DND-41 (cell line): ENCODE results near the gene BLZF1.

Experiments
- ATAC-seq: fragments of 200-7000 bp; cut with Tn5 transposase; 3 replicates; pipeline ENCODE4 v1.9.1; 2021; ENCODE audit warnings: low read depth; ENCODE audit not compliant: insufficient read depth
- DNase-seq: peaks from one replicate; pipeline ENCODE4 v3.0.0-alpha.2; 2020
- H2AFZ ChIP-seq: 2 replicates; pipeline ENCODE4 v1.6.0; 2012; ENCODE audit warnings: low read depth, low read length
- H3K27ac ChIP-seq: 2 replicates; pipeline ENCODE4 v1.5.1; 2012; ENCODE audit warnings: low read length, inconsistent platforms
- H3K27me3 ChIP-seq: fragments of 200-600 bp; sonication (generic); 2 replicates; pipeline ENCODE4 v1.6.0; 2012; ENCODE audit warnings: low read length, mild to moderate bottlenecking, inconsistent platforms; ENCODE audit not compliant: insufficient read depth, poor library complexity
- H3K36me3 ChIP-seq: 2 replicates; pipeline ENCODE4 v1.5.1; 2012; ENCODE audit warnings: low read length, inconsistent platforms; ENCODE audit not compliant: insufficient read depth
- H3K4me1 ChIP-seq: 2 replicates; pipeline ENCODE4 v1.5.1; 2012; ENCODE audit warnings: mild to moderate bottlenecking, low read length; ENCODE audit not compliant: insufficient read depth
- H3K4me2 ChIP-seq: 2 replicates; pipeline ENCODE4 v1.6.0; 2012; ENCODE audit warnings: mild to moderate bottlenecking, moderate library complexity, low read length, inconsistent platforms; ENCODE audit not compliant: insufficient read depth
- H3K4me3 ChIP-seq, 2 experiments: fragments of 200-600 bp in 1 of 2; shearing (Covaris generic) in 1 of 2; 2 replicates each; pipeline ENCODE4 v1.5.1; 2012 to 2016; ENCODE audit warnings: inconsistent platforms in 2 of 2, low read length in 2 of 2, mild to moderate bottlenecking in 2 of 2, low read depth in 1 of 2, moderate library complexity in 1 of 2
- H3K79me2 ChIP-seq: 2 replicates; pipeline ENCODE4 v1.6.0; 2012; ENCODE audit warnings: low read length, inconsistent platforms; ENCODE audit not compliant: insufficient read depth
- H3K9ac ChIP-seq: 2 replicates; pipeline ENCODE4 v1.6.0; 2012; ENCODE audit warnings: low read depth, mild to moderate bottlenecking, inconsistent platforms, low read length, moderate library complexity
- H3K9me3 ChIP-seq: 2 replicates; pipeline ENCODE4 v1.5.1; 2012; ENCODE audit warnings: low read length, moderate library complexity, mild to moderate bottlenecking, inconsistent platforms; ENCODE audit not compliant: insufficient read depth, severe bottlenecking
- H4K20me1 ChIP-seq: 2 replicates; pipeline ENCODE4 v1.6.0; 2012; ENCODE audit warnings: low read length; ENCODE audit not compliant: insufficient read depth
- CTCF ChIP-seq: IDR thresholded peaks from 2 replicates; pipeline ENCODE4 v1.5.1; 2012; ENCODE audit warnings: borderline replicate concordance, low read length, moderate library complexity, mild to moderate bottlenecking; ENCODE audit not compliant: poor library complexity, severe bottlenecking; ENCODE audit errors: extremely low read depth
- EZH2 ChIP-seq: IDR thresholded peaks from 3 replicates; pipeline ENCODE4 v1.6.1; 2012; ENCODE audit warnings: borderline replicate concordance, low read depth, mild to moderate bottlenecking, moderate library complexity, low read length, inconsistent platforms; ENCODE audit not compliant: severe bottlenecking

BLZF1 gene

GRCh38 chr1:169348383-169349036 lies 19.5 kb upstream of the BLZF1 start:
- no peaks in the 10 kb centered on the region for H3K27me3 ChIP-seq
- no peak overlapping the region for H3K4me3 ChIP-seq
- TF ChIP-seq EZH2 (no peak), CTCF (peak; percentile 87)
- peak; percentile 56; the same call in 1 of the 3 replicates for ATAC-seq
- no peak overlapping the region for H3K27ac ChIP-seq
- H3K36me3 ChIP-seq = no peaks in the 10 kb centered on the region
- no peak overlapping the region for H2AFZ ChIP-seq
- H3K9me3 ChIP-seq = no peaks in the 10 kb centered on the region
- DNase-seq = peak; percentile 32
- no peaks in the 10 kb centered on the region for H3K79me2 ChIP-seq
- no peaks in the 10 kb centered on the region for H4K20me1 ChIP-seq
- no peaks in the 10 kb centered on the region for H3K4me1 ChIP-seq
- H3K9ac ChIP-seq = no peak overlapping the region
- H3K4me2 ChIP-seq = no peak overlapping the region

GRCh38 chr1:169360415-169360814 lies 7.6 kb upstream of the BLZF1 start:
- H3K4me3 ChIP-seq = no peak overlapping the region
- DNase-seq (no peak), ATAC-seq (no peak)
- H3K79me2 ChIP-seq = peaks cover 5% of the 10 kb centered on the region
- H3K4me2 ChIP-seq = no peak overlapping the region
- TF ChIP-seq CTCF = no peak
- no peak for TF ChIP-seq EZH2
- H3K4me1 ChIP-seq = no peaks in the 10 kb centered on the region
- no peaks in the 10 kb centered on the region for H3K27me3 ChIP-seq
- H2AFZ ChIP-seq = no peak overlapping the region
- no peaks in the 10 kb centered on the region for H3K36me3 ChIP-seq
- H3K9me3 ChIP-seq = peaks cover 7% of the 10 kb centered on the region
- H3K27ac ChIP-seq = no peak overlapping the region
- H4K20me1 ChIP-seq = no peaks in the 10 kb centered on the region
- H3K9ac ChIP-seq = no peak overlapping the region

GRCh38 chr1:169361281-169361680 lies 6.7 kb upstream of the BLZF1 start:
- Histone ChIP-seq H2AFZ (no peak overlapping the region), H3K9ac (no peak overlapping the region), H3K27ac (no peak overlapping the region), H3K9me3 (peaks cover 8% of the 10 kb centered on the region), H3K27me3 (no peaks in the 10 kb centered on the region), H3K4me3 (no peak overlapping the region), H3K4me2 (no peak overlapping the region), H3K4me1 (peaks cover 5% of the 10 kb centered on the region; the same call in 1 of the 2 replicates), H3K79me2 (peaks cover 5% of the 10 kb centered on the region), H3K36me3 (no peaks in the 10 kb centered on the region), H4K20me1 (no peaks in the 10 kb centered on the region)
- no peak for DNase-seq
- no peak for ATAC-seq
- no peak for TF ChIP-seq EZH2
- no peak for TF ChIP-seq CTCF
